ENCODE measurements around the gene OSMR.

OSMR gene

GRCh38 chr5:38832810-38833209, 13.0 kb upstream of the OSMR start:
- no peak for TF ChIP-seq CTCF (IDR thresholded peaks at IDR 0.05)
- H3K4me1 Mint-ChIP-seq = peaks cover 9% of the 10 kb centered on the region
- DNase-seq = no peak
- H3K27me3 Mint-ChIP-seq (ENCODE audit: low read depth, poor library complexity) = peaks cover 10% of the 10 kb centered on the region
- H3K4me3 Mint-ChIP-seq = no peak overlapping the region
- no peak overlapping the region for H3K27ac Mint-ChIP-seq
- H3K9me3 Mint-ChIP-seq = no peaks in the 10 kb centered on the region
- no peaks in the 10 kb centered on the region for H3K36me3 Mint-ChIP-seq (ENCODE audit: low read depth)

- no peak for DNase-seq
- peaks cover 12% of the 10 kb centered on the region for H3K4me1 Mint-ChIP-seq
- no peak overlapping the region for H3K4me3 Mint-ChIP-seq
- no peak for TF ChIP-seq CTCF (IDR thresholded peaks at IDR 0.05)
- peaks cover 10% of the 10 kb centered on the region for H3K27me3 Mint-ChIP-seq (ENCODE audit: low read depth, poor library complexity)
- H3K9me3 Mint-ChIP-seq = no peaks in the 10 kb centered on the region
- H3K27ac Mint-ChIP-seq = no peak overlapping the region
- H3K36me3 Mint-ChIP-seq (ENCODE audit: low read depth) = no peaks in the 10 kb centered on the region
Measured at GRCh38 chr5:38835887-38836286, 9.9 kb upstream of the OSMR start.

GRCh38 chr5:38837416-38837815, 8.4 kb upstream of the OSMR start:
- no peak for DNase-seq
- no peaks in the 10 kb centered on the region for H3K9me3 Mint-ChIP-seq
- H3K4me3 Mint-ChIP-seq = no peak overlapping the region
- H3K27ac Mint-ChIP-seq = no peak overlapping the region
- peaks cover 2% of the 10 kb centered on the region for H3K36me3 Mint-ChIP-seq (ENCODE audit: low read depth)
- no peak for TF ChIP-seq CTCF (IDR thresholded peaks at IDR 0.05)
- peaks cover 8% of the 10 kb centered on the region for H3K27me3 Mint-ChIP-seq (ENCODE audit: low read depth, poor library complexity)
- H3K4me1 Mint-ChIP-seq = peaks cover 18% of the 10 kb centered on the region

- no peak for DNase-seq
- peaks cover 11% of the 10 kb centered on the region for H3K27me3 Mint-ChIP-seq (ENCODE audit: low read depth, poor library complexity)
- H3K36me3 Mint-ChIP-seq (ENCODE audit: low read depth) = peaks cover 7% of the 10 kb centered on the region
- no peak for TF ChIP-seq CTCF (IDR thresholded peaks at IDR 0.05)
- H3K9me3 Mint-ChIP-seq = no peaks in the 10 kb centered on the region
- H3K4me1 Mint-ChIP-seq = peaks cover 18% of the 10 kb centered on the region
- H3K4me3 Mint-ChIP-seq = no peak overlapping the region
- H3K27ac Mint-ChIP-seq = no peak overlapping the region
Measured at GRCh38 chr5:38837932-38838331, 7.9 kb upstream of the OSMR start.

- no peak for DNase-seq
- H3K27me3 Mint-ChIP-seq (ENCODE audit: low read depth, poor library complexity) = peaks cover 47% of the 10 kb centered on the region
- TF ChIP-seq CTCF (IDR thresholded peaks at IDR 0.05) = no peak
- H3K27ac Mint-ChIP-seq = no peak overlapping the region
- no peaks in the 10 kb centered on the region for H3K9me3 Mint-ChIP-seq
- H3K36me3 Mint-ChIP-seq (ENCODE audit: low read depth) = peaks cover 9% of the 10 kb centered on the region
- H3K4me1 Mint-ChIP-seq = peaks cover 27% of the 10 kb centered on the region
- no peak overlapping the region for H3K4me3 Mint-ChIP-seq
Measured at GRCh38 chr5:38843665-38844064, 2.1 kb upstream of the OSMR start.

- H3K4me1 Mint-ChIP-seq = peaks cover 19% of the 10 kb centered on the region
- H3K27me3 Mint-ChIP-seq (ENCODE audit: low read depth, poor library complexity) = peaks cover 58% of the 10 kb centered on the region
- peak overlapping the region; percentile 89 for H3K4me3 Mint-ChIP-seq
- H3K36me3 Mint-ChIP-seq (ENCODE audit: low read depth) = peaks cover 9% of the 10 kb centered on the region
- DNase-seq = peak; percentile 8
- H3K9me3 Mint-ChIP-seq = peaks cover 12% of the 10 kb centered on the region
- TF ChIP-seq CTCF (IDR thresholded peaks at IDR 0.05) = no peak
- H3K27ac Mint-ChIP-seq = no peak overlapping the region
Measured at GRCh38 chr5:38846379-38847011, 683 bp downstream of the OSMR start.
